Gastroesophageal sphincter (tissue), 3 donors: Measurements from ENCODE around the gene RDH14.

Experiments
- POLR2A ChIP-seq, 2 donors: fragments of 450-650 bp; IDR thresholded peaks; one replicate each; pipeline ENCODE4 v1.6.1; 2017; ENCODE audit warnings: antibody characterized with exemption in 2 of 2, mild to moderate bottlenecking in 2 of 2, moderate library complexity in 1 of 2
- POLR2AphosphoS5 ChIP-seq: sonication (generic); formaldehyde crosslinking; IDR thresholded peaks from one replicate; pipeline ENCODE4 v1.6.1; 2017; ENCODE audit warnings: antibody characterized with exemption
- TF ChIP-seq, protein P1 (sequence below), 4 experiments: fragments of 200-600 bp in 2 of 4; fragments of 450-650 bp in 2 of 4; sonication (generic) in 1 of 4; IDR thresholded peaks; one replicate each; pipeline ENCODE4 v1.5.1; 2017 to 2019; ENCODE audit warnings: antibody characterized with exemption in 4 of 4, mild to moderate bottlenecking in 2 of 4, moderate library complexity in 2 of 4

DNA sequence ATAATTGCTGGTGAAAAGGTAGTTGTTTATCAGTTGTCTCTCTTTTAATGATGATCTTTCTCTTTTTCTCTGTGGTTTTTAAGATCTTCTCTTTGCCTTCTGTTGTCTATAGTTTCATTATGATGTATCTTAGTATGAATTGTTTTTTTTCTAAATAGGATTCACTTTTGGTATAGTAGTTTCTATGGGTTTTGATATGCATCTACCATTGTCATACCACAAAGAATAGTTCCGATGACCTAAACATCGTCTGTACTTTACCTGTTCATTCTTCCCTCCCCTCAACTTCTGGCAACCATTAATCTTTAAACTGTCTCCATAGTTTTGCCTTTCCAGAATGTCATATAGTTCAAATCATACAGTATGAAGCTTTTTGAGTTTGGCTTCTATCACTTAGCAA lies 19.6 kb downstream of the RDH14 start:
- TF ChIP-seq, protein P1, sequence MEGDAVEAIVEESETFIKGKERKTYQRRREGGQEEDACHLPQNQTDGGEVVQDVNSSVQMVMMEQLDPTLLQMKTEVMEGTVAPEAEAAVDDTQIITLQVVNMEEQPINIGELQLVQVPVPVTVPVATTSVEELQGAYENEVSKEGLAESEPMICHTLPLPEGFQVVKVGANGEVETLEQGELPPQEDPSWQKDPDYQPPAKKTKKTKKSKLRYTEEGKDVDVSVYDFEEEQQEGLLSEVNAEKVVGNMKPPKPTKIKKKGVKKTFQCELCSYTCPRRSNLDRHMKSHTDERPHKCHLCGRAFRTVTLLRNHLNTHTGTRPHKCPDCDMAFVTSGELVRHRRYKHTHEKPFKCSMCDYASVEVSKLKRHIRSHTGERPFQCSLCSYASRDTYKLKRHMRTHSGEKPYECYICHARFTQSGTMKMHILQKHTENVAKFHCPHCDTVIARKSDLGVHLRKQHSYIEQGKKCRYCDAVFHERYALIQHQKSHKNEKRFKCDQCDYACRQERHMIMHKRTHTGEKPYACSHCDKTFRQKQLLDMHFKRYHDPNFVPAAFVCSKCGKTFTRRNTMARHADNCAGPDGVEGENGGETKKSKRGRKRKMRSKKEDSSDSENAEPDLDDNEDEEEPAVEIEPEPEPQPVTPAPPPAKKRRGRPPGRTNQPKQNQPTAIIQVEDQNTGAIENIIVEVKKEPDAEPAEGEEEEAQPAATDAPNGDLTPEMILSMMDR (IDR thresholded peaks at IDR 0.05): no peak
- no peak for TF ChIP-seq POLR2A (IDR thresholded peaks at IDR 0.05)
- no peak for TF ChIP-seq POLR2AphosphoS5
